ENCODE measurements around the gene PNMA8C. TPM values are rescaled to one million over a fixed set of nuclear protein-coding genes. Genes with fewer than 3 reads are reported as not detected.

The PNMA8C gene
- total RNA-seq, 1 donor from 2014 or later: not detected

Other genes with a start within 250 kb of the PNMA8C start
- not detected in 2 replicates for gene IGFL1, start 199.2 kb downstream of the PNMA8C start, total RNA-seq
- not detected in 2 replicates for gene HIF3A, start 131.9 kb downstream of the PNMA8C start, total RNA-seq
- 118 and 120 TPM in 2 replicates for gene PPP5C, start 81.8 kb downstream of the PNMA8C start, total RNA-seq
- not detected in 2 replicates for gene CCDC8, start 15.4 kb downstream of the PNMA8C start, total RNA-seq
- gene PNMA8A, start 42.6 kb upstream of the PNMA8C start, total RNA-seq: not detected in 2 replicates
- gene PNMA8B, start 66.9 kb upstream of the PNMA8C start, total RNA-seq: not detected in 2 replicates
- 478 and 493 TPM in 2 replicates for gene CALM3, start 172.4 kb upstream of the PNMA8C start, total RNA-seq
- gene PTGIR, start 196.2 kb upstream of the PNMA8C start, total RNA-seq: 126 and 135 TPM in 2 replicates
- gene GNG8, start 207.3 kb upstream of the PNMA8C start, total RNA-seq: 13.2 and 14.6 TPM in 2 replicates
- gene DACT3, start 232.2 kb upstream of the PNMA8C start, total RNA-seq: 1.6 and 1.9 TPM in 2 replicates

Data from T-helper 1 cell treated with Interleukin-12 subunit alpha and Interleukin-12 subunit beta and Interleukin-4 antibody, amounts not matched to agents 30 ng/mL and 1 ng/mL, for 36 hours (primary cell).